Panc1 (cell line): ENCODE results near the gene RAPGEF5. TPM values are rescaled to one million over a fixed set of nuclear protein-coding genes. Genes with fewer than 3 reads are reported as not detected.

Experiments used
- ATAC-seq: fragments of 200-7000 bp; cut with Tn5 transposase; 2 replicates; pipeline ENCODE4 v1.9.1; 2020; ENCODE audit warnings: mild to moderate bottlenecking, moderate library complexity
- BruUV-seq: library from RNA; stranded (reverse); fragments of 400-500 nt; replicated peaks from 2 replicates; lab custom pipeline; 2021; lab: Mats Ljungman, UMichigan
- CTCF ChIA-PET: fragments of 300-600 bp; sonication (Branson Sonifier 250); formaldehyde crosslinking; loops from one replicate; lab custom pipeline; 2022; ENCODE audit warnings: antibody characterized with exemption; lab: Charles Lee
- POLR2A ChIA-PET: fragments of 300-600 bp; sonication (Branson Sonifier 250); formaldehyde crosslinking; loops from one replicate; lab custom pipeline; 2022; ENCODE audit warnings: antibody characterized with exemption; lab: Charles Lee
- DNase-seq: peaks from one replicate; pipeline ENCODE4 v3.0.0-alpha.2; 2010; ENCODE audit warnings: low read depth, low spot score
- H3K27ac ChIP-seq: 2 replicates; pipeline ENCODE4 v1.5.1; 2011; ENCODE audit warnings: mild to moderate bottlenecking, low read length, inconsistent platforms
- H3K27me3 ChIP-seq: fragments of 200-500 bp; sonication (Bioruptor generic); 2 replicates; pipeline ENCODE4 v1.6.0; 2014; ENCODE audit warnings: low read length, inconsistent platforms; ENCODE audit not compliant: control insufficient read depth, insufficient read depth
- H3K36me3 ChIP-seq: fragments of 200-500 bp; sonication (Bioruptor generic); 2 replicates; pipeline ENCODE4 v1.5.1; 2014; ENCODE audit warnings: inconsistent platforms, mild to moderate bottlenecking, low read length, moderate library complexity; ENCODE audit not compliant: control insufficient read depth, insufficient read depth
- H3K4me1 ChIP-seq: 2 replicates; pipeline ENCODE4 v1.5.1; 2011; ENCODE audit warnings: inconsistent platforms, mild to moderate bottlenecking, low read length, moderate library complexity; ENCODE audit not compliant: control insufficient read depth, insufficient read depth
- H3K4me3 ChIP-seq, 2 experiments: 2 replicates each; pipeline ENCODE4 v1.5.1; 2011 to 2012; ENCODE audit warnings: low read depth in 2 of 2, low read length in 2 of 2, mild to moderate bottlenecking in 2 of 2, inconsistent platforms in 1 of 2, moderate library complexity in 1 of 2
- H3K9me3 ChIP-seq: fragments of 200-500 bp; sonication (Bioruptor generic); 2 replicates; pipeline ENCODE4 v1.5.1; 2014; ENCODE audit warnings: low read depth, mild to moderate bottlenecking, inconsistent platforms, low read length, moderate library complexity; ENCODE audit not compliant: control insufficient read depth, insufficient read depth
- POLR2AphosphoS5 ChIP-seq: IDR thresholded peaks from 2 replicates; pipeline ENCODE4 v1.6.1; 2012; ENCODE audit warnings: mild to moderate bottlenecking, low read depth, low read length, moderate library complexity
- REST ChIP-seq, 2 experiments: IDR thresholded peaks; 2 replicates each; pipeline ENCODE4 v1.6.1; 2011 to 2012; ENCODE audit warnings: low read depth in 2 of 2, control low read depth in 1 of 2, low read length in 1 of 2, mild to moderate bottlenecking in 1 of 2, moderate library complexity in 1 of 2; ENCODE audit not compliant: insufficient read depth in 1 of 2
- SIN3A ChIP-seq: IDR thresholded peaks from 2 replicates; pipeline ENCODE4 v1.6.1; 2012; ENCODE audit warnings: low read depth, mild to moderate bottlenecking, low read length, moderate library complexity, borderline replicate concordance; ENCODE audit not compliant: insufficient read depth
- TCF7L2 ChIP-seq: IDR thresholded peaks from 2 replicates; pipeline ENCODE4 v1.6.1; 2011; ENCODE audit warnings: mild to moderate bottlenecking, low read depth, low read length, inconsistent platforms
- in situ Hi-C: cut with HindIII; loops from 2 replicates; pipeline ENCODE4 v1.10.0; 2016; ENCODE audit warnings: low sequenced_read_pairs, low pct_unique_long_range_greater_than_20kb
- intact Hi-C: fragments of 100-400 bp; cut with micrococcal nuclease; formaldehyde crosslinking; loops from one replicate; pipeline ENCODE4 v1.10.0; 2022; ENCODE audit not compliant: unreplicated experiment
- total RNA-seq: library from RNA; stranded (reverse); gene quantifications from one replicate; pipeline ENCODE4 v1.2.1, GENCODE V29; 2021; ENCODE audit not compliant: unreplicated experiment
- TF ChIP-seq, protein P1 (sequence below): fragments of 450-650 bp; IDR thresholded peaks from 2 replicates; pipeline ENCODE4 v1.5.1; 2017; ENCODE audit warnings: mild to moderate bottlenecking

Gene RAPGEF5
- total RNA-seq, 1 experiment from 2014 or later: 1.4 TPM

DNA sequence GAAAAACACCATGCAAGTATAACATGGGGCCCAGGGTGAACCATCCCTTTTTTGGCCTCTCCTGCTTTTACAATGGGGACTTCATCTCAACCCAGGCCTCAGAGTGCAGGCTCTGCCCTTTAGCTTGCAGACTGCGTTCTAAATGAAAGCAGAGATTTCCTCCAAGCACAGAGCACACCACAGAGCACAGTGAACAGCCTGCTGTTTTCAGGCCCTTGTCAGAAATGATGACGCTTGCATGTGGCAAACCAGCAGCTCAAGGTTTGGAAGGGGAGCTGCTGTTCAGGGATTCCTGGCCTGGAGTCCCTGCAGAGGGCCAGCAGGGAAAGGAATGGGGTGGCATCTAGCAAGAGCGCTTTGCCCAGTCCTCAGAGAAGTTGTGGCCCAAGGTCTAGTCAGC is 243.9 kb downstream of the RAPGEF5 start:
- POLR2A ChIA-PET: no interaction called here
- H3K4me3 ChIP-seq: no peak overlapping the region
- H3K27ac ChIP-seq: no peak overlapping the region
- no peaks in the 10 kb centered on the region for H3K4me1 ChIP-seq
- H3K9me3 ChIP-seq: no peaks in the 10 kb centered on the region
- in situ Hi-C loops: no loop called here
- TF ChIP-seq POLR2AphosphoS5 (no peak), REST (IDR thresholded peaks at IDR 0.05; ENCODE audit: insufficient read depth in 1 of 2, low read depth in 2 of 2, low read length in 1 of 2) (no peak), TCF7L2 (no peak), SIN3A (no peak)
- TF ChIP-seq, protein P1, sequence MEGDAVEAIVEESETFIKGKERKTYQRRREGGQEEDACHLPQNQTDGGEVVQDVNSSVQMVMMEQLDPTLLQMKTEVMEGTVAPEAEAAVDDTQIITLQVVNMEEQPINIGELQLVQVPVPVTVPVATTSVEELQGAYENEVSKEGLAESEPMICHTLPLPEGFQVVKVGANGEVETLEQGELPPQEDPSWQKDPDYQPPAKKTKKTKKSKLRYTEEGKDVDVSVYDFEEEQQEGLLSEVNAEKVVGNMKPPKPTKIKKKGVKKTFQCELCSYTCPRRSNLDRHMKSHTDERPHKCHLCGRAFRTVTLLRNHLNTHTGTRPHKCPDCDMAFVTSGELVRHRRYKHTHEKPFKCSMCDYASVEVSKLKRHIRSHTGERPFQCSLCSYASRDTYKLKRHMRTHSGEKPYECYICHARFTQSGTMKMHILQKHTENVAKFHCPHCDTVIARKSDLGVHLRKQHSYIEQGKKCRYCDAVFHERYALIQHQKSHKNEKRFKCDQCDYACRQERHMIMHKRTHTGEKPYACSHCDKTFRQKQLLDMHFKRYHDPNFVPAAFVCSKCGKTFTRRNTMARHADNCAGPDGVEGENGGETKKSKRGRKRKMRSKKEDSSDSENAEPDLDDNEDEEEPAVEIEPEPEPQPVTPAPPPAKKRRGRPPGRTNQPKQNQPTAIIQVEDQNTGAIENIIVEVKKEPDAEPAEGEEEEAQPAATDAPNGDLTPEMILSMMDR: no peak
- no peaks in the 10 kb centered on the region for H3K36me3 ChIP-seq
- DNase-seq (no peak), ATAC-seq (no peak)
- H3K27me3 ChIP-seq: no peaks in the 10 kb centered on the region
- CTCF ChIA-PET: interaction anchor here (0.7 kb wide), 1 partner anchor 828 kb away, joined by 7 read pairs; no protein-coding TSS in a partner anchor
- intact Hi-C loops: loop anchor here (10.0 kb wide), 1 partner anchor 182 kb away; no protein-coding TSS in a partner anchor
- BruUV-seq: no TSS peak

DNA sequence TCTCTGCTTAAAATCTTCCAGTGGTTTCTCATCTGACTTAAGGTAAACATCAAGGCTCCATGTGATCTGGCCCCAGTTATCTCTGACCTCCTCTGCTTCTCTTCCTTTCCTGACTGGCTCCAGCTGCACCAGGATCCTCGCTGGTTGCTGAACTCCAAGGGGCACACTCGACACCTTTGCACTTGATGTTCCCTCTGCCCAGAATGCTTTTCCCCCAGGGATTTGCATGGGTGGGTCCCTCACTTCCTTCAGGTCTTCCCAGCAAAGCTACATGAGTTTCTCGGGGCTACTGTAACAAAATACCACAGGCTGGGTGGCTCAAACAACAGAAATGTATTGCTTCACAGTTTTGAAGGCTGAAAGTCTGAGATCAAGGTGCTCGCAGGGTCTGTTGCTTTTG is 245.3 kb downstream of the RAPGEF5 start:
- H3K27ac ChIP-seq: no peak overlapping the region
- intact Hi-C loops: loop anchor here (10.0 kb wide), 1 partner anchor 183 kb away; no protein-coding TSS in a partner anchor
- ChIA-PET CTCF (no interaction called here), POLR2A (no interaction called here)
- ATAC-seq (no peak), DNase-seq (no peak)
- no peaks in the 10 kb centered on the region for H3K4me1 ChIP-seq
- BruUV-seq: no TSS peak
- no peaks in the 10 kb centered on the region for H3K36me3 ChIP-seq
- H3K27me3 ChIP-seq: peaks cover 4% of the 10 kb centered on the region; the same call in 1 of the 2 replicates
- TF ChIP-seq POLR2AphosphoS5 (no peak), REST (IDR thresholded peaks at IDR 0.05; ENCODE audit: insufficient read depth in 1 of 2, low read depth in 2 of 2, low read length in 1 of 2) (no peak), SIN3A (no peak), TCF7L2 (no peak)
- TF ChIP-seq, protein P1: no peak
- in situ Hi-C loops: no loop called here
- H3K9me3 ChIP-seq: no peaks in the 10 kb centered on the region
- H3K4me3 ChIP-seq: no peak overlapping the region
